Gastrocnemius medialis (tissue), 4 donors: ENCODE results near the gene BRF1.

Experiments
- POLR2A ChIP-seq, 2 donors: fragments of 450-650 bp; IDR thresholded peaks; one replicate each; pipeline ENCODE4 v1.6.1; 2017; ENCODE audit warnings: antibody characterized with exemption in 2 of 2, mild to moderate bottlenecking in 2 of 2, moderate library complexity in 2 of 2
- TF ChIP-seq, protein P1 (sequence below), 5 experiments: fragments of 450-650 bp in 3 of 5; fragments of 200-600 bp in 2 of 5; sonication (generic) in 2 of 5; IDR thresholded peaks in 4 of 5; conservative IDR thresholded peaks in 1 of 5; 1 replicate in 4 of 5; 2 replicates in 1 of 5; pipeline ENCODE4 v1.5.1; 2016 to 2019; ENCODE audit warnings: antibody characterized with exemption in 5 of 5, mild to moderate bottlenecking in 3 of 5, moderate library complexity in 3 of 5

DNA sequence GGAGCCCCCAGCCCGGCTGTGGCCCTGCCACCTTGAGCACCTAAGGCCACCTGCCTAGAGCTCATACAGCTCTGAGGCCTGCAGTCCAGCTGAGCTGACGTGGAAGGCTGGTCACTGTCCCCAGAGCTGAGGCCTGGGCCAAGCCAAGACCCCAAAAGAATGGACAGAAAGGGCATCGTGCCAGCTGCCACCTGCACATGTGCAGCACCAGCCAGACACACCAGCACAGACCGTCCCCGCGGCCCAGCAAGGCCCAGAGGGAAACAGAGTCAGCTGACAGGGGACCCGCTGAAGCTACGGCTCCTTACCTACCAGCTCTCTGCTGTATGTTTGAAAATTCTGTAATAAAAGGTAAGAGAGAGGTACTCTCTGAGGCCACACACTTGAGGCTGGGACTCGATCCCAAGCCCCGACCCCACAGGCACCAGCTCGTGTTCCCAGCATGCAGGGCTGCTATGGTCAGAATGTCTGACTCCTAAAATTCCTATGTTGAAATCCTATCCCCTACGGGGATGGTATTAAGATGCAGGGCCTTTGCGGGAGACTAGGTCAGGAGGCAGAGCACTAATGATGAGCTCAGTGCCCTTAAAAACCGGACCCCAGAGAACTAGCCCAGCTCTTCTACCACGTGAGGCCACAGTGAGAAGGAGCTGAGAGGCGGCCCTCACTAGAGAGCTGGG lies 25.4 kb downstream of the BRF1 start:
- TF ChIP-seq, protein P1, sequence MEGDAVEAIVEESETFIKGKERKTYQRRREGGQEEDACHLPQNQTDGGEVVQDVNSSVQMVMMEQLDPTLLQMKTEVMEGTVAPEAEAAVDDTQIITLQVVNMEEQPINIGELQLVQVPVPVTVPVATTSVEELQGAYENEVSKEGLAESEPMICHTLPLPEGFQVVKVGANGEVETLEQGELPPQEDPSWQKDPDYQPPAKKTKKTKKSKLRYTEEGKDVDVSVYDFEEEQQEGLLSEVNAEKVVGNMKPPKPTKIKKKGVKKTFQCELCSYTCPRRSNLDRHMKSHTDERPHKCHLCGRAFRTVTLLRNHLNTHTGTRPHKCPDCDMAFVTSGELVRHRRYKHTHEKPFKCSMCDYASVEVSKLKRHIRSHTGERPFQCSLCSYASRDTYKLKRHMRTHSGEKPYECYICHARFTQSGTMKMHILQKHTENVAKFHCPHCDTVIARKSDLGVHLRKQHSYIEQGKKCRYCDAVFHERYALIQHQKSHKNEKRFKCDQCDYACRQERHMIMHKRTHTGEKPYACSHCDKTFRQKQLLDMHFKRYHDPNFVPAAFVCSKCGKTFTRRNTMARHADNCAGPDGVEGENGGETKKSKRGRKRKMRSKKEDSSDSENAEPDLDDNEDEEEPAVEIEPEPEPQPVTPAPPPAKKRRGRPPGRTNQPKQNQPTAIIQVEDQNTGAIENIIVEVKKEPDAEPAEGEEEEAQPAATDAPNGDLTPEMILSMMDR (IDR thresholded peaks at IDR 0.05 in 4 of 5, conservative IDR thresholded peaks at IDR 0.05 in 1 of 5): no peak
- TF ChIP-seq POLR2A (IDR thresholded peaks at IDR 0.05): no peak
